LHCN-M2 (cell line): ENCODE results near the gene OGFR. TPM values are rescaled to one million over a fixed set of nuclear protein-coding genes. Genes with fewer than 3 reads are reported as not detected.

Experiments
- DNase-seq: peaks from one replicate; pipeline ENCODE4 v3.0.0-alpha.2; 2012; ENCODE audit warnings: low read depth
- total RNA-seq: library from RNA; depleted of rRNA; stranded (reverse); fragments of >200 nt; gene quantifications from 2 replicates; pipeline ENCODE4 v1.2.3, GENCODE V29; 2014

OGFR gene
- total RNA-seq, 1 experiment from 2014 or later: 69.7 TPM

DNA sequence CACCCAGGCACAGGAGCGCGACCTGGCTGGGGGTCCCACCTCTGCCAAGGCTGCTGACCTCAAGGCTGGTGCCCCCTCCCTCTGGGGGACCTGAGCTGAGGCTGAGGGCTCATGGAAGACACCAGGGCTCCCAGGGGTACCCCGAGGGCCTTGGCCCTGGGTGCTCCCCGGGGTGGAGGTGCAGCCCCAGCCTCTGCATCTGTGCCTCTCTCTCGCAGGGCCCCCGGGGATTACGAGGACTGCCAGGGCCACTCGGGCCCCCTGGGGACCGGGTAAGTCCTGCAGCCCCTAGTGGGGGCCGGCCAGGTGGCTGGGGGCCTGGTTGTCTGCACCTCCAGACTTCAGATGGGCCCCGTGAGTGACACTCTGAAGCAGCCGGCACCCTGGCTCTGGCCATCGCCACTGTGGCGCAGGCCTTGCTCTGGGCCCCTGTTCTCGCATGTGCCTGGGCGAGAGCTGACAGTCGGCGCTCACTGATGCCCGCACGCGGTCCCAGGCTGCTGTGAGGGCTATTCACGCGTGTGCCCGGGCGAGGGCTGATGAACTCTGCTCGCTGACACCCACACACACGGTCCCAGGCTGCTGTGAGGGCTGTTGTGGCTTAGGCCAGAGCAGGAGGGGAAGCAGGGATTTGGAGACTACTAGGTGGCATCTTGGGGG, 21.5 kb downstream of the OGFR start:
- no peak for DNase-seq

DNA sequence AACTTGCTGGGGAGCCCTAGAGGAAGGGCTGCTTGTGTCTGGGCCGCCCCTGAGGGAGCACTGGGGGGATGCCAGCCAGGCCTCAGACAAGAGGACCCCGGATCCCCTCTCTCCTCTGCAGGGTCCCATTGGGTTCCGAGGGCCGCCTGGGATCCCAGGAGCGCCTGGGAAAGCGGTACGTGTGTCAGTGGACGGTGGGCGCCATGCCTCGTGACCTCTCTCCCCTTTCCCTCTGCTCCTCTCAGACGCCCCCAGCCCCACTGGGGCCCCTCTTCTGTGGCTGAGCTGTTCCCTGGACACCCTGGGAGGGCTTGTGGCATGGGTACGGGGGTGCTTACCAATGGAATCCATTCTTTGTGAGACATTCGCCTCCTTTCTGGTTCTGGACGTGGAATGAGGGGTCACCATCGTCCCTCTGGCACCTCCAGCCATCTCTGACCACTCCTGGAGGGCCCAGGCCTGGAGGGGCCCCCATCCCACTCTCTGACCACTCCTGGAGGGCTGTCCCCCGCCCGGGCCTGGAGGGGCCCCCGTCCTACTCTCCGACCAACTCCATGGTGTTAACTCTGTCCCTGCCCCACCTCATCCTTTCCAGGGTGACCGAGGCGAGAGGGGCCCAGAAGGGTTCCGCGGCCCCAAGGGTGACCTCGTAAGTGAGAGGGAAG, 22.1 kb downstream of the OGFR start:
- DNase-seq: no peak

DNA sequence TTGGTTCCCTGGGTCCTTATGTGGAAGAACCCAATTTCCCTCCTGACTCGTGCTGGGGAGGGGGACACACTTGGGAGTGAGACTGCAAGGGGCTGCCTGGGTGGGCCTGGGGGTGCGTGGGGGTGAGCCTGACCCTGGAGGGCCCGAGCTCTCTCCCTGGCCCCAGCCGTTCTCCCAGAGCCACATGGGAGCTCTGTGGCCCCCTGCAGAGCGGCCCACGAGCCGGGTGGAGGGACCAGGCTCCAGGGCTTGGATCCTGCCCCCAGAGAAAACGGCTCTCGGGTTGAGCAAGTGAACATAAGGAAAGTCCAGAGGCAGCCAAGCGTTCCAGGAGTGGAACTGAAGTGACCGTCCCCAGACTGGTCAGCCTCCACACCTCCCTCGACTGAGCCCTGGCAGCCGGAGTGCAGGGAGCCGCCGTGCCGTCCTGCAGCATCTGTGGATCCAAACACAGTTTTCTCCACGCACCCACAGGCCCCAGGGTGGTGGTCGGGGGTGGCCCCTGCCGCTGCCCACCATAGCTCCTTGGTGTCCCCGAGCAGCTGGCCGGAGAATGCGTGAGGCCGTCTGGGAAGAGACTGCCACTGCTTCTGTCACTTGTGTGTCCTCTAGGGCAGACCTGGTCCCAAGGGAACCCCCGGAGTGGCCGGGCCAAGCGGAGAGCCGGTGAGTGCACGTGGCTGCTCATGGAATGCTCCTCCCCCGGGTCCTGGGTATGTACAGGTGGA, 22.8 kb downstream of the OGFR start:
- no peak for DNase-seq

DNA sequence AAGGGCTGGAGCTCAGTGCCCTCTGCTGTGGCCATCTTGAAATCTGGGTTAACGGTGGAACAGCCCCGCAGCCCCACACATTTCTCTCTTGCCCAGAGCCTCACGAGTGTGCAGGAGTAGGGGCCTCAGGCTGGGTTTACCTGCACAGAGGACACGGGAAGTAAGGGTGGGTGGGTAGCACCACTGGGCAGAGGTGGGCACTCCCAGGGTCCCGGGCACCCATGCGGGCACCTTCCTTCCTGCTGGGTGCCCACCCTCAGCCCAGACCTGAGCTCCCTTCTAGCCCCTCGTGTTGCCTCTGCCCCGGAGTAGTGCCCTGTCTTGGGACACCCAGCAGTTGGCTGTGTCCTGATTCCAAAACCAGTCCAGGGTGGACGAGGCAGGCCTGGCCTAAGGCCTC, 23.4 kb downstream of the OGFR start:
- no peak for DNase-seq

DNA sequence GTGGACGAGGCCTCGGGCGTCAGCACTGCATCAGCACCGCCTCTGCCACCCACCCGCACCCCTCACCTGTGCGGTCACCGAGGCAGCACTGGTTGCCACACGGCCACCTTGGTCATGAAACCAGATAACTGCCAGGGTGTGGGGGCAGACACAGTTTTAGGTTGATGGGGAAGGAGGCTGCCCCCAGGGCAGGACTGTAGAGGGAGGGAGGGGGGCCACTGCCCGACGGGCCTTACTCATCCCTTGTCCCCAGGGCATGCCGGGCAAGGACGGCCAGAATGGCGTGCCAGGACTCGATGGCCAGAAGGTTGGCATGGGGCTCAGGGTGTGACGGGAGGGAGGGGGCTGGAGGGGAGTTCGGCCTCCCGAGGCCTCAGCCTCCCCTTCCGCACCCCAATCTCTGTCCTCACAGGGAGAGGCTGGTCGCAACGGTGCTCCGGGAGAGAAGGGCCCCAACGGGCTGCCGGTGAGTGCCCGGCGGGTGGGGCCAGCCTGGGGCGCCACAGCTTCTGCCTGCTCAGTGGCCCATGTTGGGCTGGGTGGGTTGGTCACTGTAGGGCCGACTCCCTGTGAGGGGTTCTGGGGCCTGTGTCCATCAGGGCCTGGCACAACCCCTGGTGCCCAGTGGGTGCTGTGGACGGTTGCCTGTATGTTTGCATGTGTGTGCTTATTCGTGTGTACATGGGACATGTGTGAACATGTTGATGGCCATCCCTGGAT, 24.0 kb downstream of the OGFR start:
- no peak for DNase-seq

DNA sequence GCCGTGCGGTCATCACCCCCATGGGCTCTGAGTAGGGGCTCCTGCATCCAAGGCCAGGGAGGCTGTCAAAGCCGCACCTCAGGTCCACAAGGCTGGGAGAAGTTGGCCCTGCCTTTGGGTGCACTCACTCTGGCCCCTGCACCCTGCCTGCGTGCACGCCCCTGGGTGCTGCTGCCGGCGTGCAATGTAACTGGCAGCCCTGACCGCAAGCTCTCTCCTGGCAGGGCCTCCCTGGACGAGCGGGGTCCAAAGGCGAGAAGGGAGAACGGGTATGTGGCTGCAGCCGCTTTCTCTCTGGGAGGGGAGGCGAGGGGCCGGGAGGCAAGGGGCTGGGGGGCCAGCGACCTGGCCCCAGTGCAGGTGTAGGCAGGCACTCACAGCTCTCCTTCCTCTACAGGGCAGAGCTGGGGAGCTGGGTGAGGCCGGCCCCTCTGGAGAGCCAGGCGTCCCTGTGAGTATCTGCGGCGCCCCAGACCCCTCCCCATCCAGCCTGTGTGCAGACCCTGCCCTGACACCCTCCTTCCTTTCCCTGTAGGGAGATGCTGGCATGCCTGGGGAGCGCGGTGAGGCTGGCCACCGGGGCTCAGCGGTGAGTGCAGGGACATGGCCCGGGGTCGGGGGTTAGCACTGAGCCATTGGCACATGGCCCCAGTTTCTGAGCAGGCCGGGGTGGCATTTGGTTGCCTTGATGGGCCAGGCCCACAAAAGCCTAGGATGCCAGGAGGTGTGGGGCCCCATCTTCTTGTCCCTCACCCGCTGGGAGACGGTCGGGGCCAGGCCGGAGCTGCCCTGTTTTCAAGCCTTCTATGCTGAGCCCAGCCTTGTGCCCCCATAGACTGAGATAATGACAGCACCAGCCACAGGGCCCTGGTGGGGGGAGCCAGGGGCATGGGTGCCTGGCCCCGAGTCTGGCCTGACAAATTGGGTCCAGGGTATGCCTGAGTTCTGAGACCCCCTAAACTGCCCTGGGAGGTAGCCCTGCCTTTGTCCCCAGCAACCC, 24.9 kb downstream of the OGFR start:
- DNase-seq: no peak

DNA sequence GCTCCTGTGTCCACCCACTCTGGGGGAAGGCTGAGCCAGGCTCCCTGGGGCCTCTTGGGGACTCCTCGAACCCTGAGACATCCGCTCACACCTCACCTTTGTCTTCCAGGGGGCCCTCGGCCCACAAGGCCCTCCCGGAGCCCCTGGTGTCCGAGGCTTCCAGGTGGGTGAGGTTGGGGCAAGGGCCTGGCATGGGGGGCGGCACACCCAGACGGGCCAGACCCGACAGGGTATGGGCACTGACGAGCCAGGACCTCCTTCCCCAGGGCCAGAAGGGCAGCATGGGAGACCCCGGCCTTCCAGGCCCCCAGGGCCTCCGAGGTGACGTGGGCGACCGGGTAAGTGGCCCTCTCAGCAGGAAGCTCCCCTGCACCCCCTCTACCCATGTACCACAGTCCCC, 25.6 kb downstream of the OGFR start:
- no peak for DNase-seq

DNA sequence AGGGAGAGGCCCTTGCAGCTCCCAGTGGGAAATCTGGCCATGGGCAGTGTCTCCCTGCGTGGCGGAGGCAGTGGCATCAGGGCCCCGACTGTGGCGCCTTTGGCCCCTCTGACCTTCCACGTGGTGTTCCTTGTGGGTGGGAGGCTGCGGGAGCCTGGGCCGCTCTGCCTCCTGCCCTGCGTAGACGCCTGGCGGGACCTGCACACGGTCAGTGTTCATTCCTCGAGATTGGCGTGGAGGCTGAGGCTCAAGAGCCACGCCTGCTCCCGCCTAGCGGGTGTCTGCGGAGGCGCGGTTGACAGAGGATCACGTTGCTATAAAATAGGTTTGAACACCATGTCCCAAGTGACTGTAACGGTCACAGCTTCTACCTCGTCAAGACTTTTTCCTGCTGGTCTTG, 26.2 kb downstream of the OGFR start:
- no peak for DNase-seq

DNA sequence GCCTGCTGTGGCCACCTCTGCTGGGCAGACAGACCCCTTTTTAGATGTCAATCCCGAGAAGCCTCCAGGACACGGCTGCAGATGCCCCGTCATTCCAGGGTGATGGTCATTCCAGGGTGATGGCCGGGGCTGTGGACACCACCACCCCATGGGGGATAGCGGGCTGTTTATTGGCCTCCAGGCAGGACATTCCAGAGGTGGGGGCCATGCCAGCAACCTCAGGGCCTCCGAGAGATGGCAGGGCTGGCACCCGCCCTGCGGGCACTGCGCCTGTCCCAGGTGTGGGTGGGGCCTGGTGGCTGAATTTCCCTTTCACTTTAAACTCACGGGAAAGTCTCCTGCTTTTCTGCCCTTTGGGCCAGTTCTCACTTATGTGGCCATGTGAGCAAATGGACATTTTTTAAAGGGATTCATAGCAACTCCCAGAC, 26.7 kb downstream of the OGFR start:
- DNase-seq: no peak

DNA sequence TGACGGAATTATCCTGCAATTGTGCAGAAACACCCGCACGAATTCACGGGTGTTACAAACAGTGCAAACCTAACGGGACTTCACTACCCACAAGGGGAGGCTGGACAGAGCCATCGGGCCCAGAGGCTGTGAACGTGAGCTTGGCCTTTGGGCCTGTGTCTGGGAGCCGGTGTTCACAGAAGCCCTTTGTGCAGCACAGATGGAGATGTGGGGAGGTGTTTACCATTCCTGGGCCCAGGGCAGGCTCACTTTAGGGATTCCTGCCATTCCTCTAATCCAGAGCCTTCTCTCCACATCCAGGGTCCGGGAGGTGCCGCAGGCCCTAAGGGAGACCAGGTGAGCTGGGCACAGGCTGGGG, 27.2 kb downstream of the OGFR start:
- no peak for DNase-seq

DNA sequence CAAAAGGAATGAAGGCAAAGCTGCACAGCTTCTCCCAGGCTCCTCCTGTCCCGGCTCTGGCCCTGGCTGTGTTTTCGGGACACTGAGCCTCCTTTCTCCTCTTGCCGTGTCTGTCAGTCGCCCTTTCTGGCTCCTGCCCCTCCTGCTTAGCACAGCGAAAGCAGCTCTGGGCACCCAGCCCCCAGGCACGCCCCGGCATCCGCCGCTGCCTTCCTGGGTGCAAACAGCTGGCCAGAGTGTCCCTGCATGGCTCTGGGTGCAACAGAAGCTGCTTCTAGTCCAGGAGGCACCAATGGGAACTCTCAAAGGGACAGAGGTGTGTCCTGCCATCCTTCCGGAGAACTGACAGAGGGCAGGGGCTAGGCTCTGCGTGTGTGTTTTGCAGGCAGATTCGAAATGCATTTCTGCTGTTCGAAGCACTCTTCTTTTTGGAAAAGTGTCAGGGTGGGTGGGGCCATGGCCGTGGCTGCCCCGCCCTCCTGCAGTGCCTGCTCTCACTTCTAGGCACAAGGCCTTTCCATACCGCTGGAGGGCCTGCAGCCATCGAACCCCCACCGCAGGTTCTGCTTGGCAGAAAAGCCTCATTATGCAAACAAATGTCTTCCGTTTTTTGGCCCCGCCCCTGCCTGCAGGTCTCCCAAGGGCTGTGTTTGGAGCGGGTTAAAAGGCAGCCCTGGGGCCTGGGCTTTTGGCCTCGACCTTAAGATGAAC, 27.7 kb downstream of the OGFR start:
- DNase-seq: no peak

DNA sequence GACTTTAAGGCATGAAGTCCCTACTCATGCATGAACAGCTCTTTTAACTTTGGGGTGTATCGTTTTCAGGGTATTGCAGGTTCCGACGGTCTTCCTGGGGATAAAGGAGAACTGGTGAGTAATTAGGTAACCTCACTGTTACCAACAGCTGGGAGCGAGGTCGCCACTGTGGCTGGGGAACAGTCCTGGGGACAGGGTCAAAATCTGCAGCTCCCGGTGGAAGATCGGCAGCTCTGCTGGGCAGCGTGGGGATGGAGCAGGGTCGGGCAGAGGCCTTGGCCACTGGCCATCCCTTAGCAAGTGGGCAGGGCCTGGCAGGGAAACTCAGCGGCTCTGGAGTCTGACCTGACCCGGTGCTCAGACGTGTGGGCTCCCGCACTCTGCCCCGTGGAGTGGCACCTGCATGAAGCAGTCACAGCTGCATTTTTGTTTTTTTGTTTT, 28.3 kb downstream of the OGFR start:
- DNase-seq: no peak

DNA sequence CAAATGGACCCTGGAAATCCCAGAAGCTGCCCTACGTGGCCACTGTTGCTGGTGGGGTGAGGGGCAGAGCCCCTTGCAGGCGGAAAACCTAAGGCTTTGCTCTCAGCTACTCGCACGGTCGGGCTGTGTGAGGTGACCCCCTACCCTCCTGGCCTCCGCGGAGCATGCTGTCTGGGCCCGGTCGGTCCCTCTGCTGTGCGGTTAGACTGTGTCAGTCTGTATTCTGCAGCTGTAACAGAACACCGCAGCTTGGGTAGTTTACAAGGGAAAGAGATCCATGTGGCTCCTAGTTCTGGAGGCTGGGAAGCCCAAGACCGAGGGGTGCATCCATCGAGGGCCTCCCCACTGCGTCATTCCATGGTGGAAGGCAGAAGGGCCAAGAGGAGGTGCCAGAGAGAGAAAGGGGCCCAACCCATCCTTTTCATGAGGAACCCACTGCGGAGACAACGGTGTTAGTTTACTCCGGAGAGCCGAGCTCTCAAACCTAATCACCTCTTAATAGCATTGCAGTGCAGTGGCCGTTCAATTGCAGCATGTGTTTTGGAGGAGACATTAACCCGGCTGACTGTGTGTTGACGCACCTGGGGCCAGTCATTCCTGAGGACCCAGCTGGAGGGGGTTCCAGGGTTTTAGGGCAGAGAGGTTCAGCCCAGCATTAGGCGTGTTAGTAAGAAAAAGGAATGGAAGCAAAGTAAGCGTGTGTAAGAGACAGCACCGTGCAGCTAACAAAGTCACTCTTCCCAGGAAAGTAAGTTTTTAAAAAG, 30.5 kb downstream of the OGFR start:
- no peak for DNase-seq

DNA sequence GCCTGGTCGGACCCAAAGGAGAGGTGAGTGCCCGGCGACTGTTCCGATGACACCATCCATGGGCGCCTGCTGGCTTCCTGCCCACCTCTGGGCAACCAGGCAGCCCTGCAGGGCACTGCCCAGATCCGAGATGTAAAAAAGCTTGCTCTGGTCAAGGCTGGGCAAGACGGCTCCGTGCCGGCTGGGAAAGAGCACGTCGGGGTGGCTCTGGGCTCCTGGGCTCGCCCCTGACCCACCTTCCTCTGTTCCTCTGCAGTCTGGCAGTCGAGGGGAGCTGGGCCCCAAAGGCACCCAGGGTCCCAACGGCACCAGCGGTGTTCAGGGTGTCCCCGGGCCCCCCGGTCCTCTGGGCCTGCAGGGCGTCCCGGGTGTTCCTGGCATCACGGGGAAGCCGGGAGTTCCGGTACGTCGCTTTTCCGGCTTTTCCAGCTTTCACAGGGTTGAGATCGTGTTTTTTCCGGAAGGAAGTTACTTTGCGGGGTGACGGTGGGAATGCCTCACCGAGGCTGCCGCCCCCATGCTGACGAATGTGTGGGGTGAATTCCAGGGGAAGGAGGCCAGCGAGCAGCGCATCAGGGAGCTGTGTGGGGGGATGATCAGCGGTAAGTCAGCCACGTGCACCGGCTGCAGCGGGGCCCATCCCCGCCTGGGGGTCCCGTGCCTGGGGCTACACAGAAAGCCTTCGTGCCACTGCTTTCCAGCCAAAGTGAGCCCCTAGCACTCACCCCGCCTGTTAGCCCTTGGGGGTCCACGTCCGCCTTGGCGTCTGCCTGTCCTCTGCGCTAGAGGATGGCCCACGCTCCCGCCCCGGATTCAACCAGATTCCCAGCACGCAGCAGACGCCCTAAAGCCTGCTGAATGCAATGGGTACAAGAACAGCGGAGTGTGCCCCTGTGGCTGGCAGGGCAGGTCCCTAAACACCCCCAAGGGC, 31.6 kb downstream of the OGFR start:
- no peak for DNase-seq

DNA sequence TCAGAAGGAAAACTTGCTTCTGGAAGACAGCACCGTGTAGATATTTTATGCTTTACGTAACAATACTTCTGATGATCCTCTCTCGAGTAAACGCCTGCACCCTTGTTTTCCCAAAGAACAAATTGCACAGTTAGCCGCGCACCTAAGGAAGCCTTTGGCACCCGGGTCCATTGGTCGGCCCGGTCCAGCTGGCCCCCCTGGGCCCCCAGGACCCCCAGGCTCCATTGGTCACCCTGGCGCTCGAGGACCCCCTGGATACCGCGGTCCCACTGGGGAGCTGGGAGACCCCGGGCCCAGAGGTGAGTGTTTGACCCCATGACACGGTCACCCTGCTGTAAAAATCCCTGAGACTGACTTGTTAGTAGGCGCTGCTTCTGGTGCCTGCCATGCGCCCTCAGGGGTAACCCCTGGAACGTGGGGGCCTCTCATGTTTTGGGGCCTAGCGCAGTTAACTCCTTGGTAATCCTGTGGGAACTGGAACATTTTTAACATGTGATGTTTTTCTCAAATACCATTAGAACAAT, 32.4 kb downstream of the OGFR start:
- DNase-seq: no peak

DNA sequence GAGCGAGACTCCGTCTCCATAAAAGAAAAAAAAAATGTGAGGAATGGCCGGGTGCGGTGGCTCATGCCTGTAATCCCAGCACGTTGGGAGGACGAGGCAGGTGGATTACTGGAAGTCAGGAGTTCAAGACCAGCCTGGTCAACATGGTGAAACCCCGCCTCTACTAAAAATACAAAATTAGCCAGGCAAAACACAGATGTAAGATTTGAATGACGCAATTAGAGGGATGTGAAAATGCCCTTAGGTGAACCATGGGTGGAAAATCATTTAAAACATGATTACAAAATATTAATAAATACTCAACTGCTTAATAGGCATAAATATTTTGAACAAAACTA, 33.1 kb downstream of the OGFR start:
- DNase-seq: no peak

DNA sequence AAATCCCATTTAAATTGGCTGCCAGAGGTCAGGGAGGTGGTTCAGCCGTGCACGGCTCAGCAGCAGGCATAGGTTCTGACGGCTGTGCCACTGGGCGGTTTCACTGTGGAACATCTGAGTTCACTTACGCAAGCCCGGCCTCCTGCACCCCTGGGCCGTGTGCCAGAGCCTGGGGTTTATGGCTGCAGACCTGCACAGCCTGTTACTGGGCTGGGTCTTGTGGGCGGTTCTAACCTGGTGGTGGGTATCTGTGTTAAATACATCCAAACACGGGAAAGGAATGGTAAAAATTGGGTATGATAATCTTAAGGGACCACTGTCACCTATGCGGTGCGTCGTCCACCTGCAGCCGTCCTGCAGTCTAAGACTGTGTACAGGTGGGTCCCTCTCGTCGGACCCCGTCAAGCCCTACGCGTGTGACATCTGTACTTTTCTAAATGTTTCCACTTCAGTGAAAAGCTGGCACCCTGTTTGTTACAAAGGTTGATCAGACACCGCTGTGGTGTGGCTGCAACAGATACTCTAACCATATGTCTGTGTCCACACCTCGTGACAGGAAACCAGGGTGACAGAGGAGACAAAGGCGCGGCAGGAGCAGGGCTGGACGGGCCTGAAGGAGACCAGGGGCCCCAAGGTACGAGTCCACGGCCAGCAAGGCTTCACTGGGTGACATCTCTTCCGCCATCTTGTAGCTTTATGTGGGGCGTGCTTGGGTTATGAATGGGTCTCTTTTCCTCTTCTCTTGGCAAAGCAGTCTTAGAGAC, 33.7 kb downstream of the OGFR start:
- DNase-seq: no peak

DNA sequence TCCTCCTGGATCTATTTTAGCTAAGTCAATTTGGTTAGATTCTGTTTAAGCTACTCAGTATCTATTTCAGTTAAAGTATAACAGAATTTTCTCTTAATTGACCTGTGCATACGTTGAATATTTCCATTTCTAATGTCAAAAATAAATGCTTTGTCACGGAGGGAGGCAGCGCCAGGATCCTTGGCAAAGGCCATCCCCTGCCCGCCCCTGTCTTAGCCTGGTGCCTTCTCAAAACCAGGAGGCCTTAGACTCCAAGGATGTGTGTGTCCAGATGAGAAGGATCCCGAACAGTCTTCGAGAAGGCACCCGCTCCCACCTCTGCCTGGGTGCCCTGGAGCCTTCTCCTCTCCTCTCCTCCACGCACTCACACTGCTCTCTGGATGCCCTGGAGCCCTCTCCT, 34.6 kb downstream of the OGFR start:
- DNase-seq: no peak
